Panc1 (cell line): ENCODE data around the gene BRD9. TPM values are rescaled to one million over a fixed set of nuclear protein-coding genes. Genes with fewer than 3 reads are reported as not detected.

ENCODE experiments used
- ATAC-seq: fragments of 200-7000 bp; cut with Tn5 transposase; 2 replicates; pipeline ENCODE4 v1.9.1; 2020; ENCODE audit warnings: mild to moderate bottlenecking, moderate library complexity
- BruUV-seq: library from RNA; stranded (reverse); fragments of 400-500 nt; replicated peaks from 2 replicates; lab custom pipeline; 2021; lab: Mats Ljungman, UMichigan
- CTCF ChIA-PET: fragments of 300-600 bp; sonication (Branson Sonifier 250); formaldehyde crosslinking; loops from one replicate; lab custom pipeline; 2022; ENCODE audit warnings: antibody characterized with exemption; lab: Charles Lee
- POLR2A ChIA-PET: fragments of 300-600 bp; sonication (Branson Sonifier 250); formaldehyde crosslinking; loops from one replicate; lab custom pipeline; 2022; ENCODE audit warnings: antibody characterized with exemption; lab: Charles Lee
- DNase-seq: peaks from one replicate; pipeline ENCODE4 v3.0.0-alpha.2; 2010; ENCODE audit warnings: low read depth, low spot score
- H3K27ac ChIP-seq: 2 replicates; pipeline ENCODE4 v1.5.1; 2011; ENCODE audit warnings: mild to moderate bottlenecking, low read length, inconsistent platforms
- H3K27me3 ChIP-seq: fragments of 200-500 bp; sonication (Bioruptor generic); 2 replicates; pipeline ENCODE4 v1.6.0; 2014; ENCODE audit warnings: low read length, inconsistent platforms; ENCODE audit not compliant: control insufficient read depth, insufficient read depth
- H3K36me3 ChIP-seq: fragments of 200-500 bp; sonication (Bioruptor generic); 2 replicates; pipeline ENCODE4 v1.5.1; 2014; ENCODE audit warnings: inconsistent platforms, mild to moderate bottlenecking, low read length, moderate library complexity; ENCODE audit not compliant: control insufficient read depth, insufficient read depth
- H3K4me1 ChIP-seq: 2 replicates; pipeline ENCODE4 v1.5.1; 2011; ENCODE audit warnings: inconsistent platforms, mild to moderate bottlenecking, low read length, moderate library complexity; ENCODE audit not compliant: control insufficient read depth, insufficient read depth
- H3K4me3 ChIP-seq, 2 experiments: 2 replicates each; pipeline ENCODE4 v1.5.1; 2011 to 2012; ENCODE audit warnings: low read depth in 2 of 2, low read length in 2 of 2, mild to moderate bottlenecking in 2 of 2, inconsistent platforms in 1 of 2, moderate library complexity in 1 of 2
- H3K9me3 ChIP-seq: fragments of 200-500 bp; sonication (Bioruptor generic); 2 replicates; pipeline ENCODE4 v1.5.1; 2014; ENCODE audit warnings: low read depth, mild to moderate bottlenecking, inconsistent platforms, low read length, moderate library complexity; ENCODE audit not compliant: control insufficient read depth, insufficient read depth
- POLR2AphosphoS5 ChIP-seq: IDR thresholded peaks from 2 replicates; pipeline ENCODE4 v1.6.1; 2012; ENCODE audit warnings: mild to moderate bottlenecking, low read depth, low read length, moderate library complexity
- SIN3A ChIP-seq: IDR thresholded peaks from 2 replicates; pipeline ENCODE4 v1.6.1; 2012; ENCODE audit warnings: low read depth, mild to moderate bottlenecking, low read length, moderate library complexity, borderline replicate concordance; ENCODE audit not compliant: insufficient read depth
- TCF7L2 ChIP-seq: IDR thresholded peaks from 2 replicates; pipeline ENCODE4 v1.6.1; 2011; ENCODE audit warnings: mild to moderate bottlenecking, low read depth, low read length, inconsistent platforms
- in situ Hi-C: cut with HindIII; loops from 2 replicates; pipeline ENCODE4 v1.10.0; 2016; ENCODE audit warnings: low sequenced_read_pairs, low pct_unique_long_range_greater_than_20kb
- intact Hi-C: fragments of 100-400 bp; cut with micrococcal nuclease; formaldehyde crosslinking; loops from one replicate; pipeline ENCODE4 v1.10.0; 2022; ENCODE audit not compliant: unreplicated experiment
- total RNA-seq: library from RNA; stranded (reverse); gene quantifications from one replicate; pipeline ENCODE4 v1.2.1, GENCODE V29; 2021; ENCODE audit not compliant: unreplicated experiment
- TF ChIP-seq, protein P1 (sequence below), 2 experiments: IDR thresholded peaks; 2 replicates each; pipeline ENCODE4 v1.6.1; 2011 to 2012; ENCODE audit warnings: low read depth in 2 of 2, control low read depth in 1 of 2, low read length in 1 of 2, mild to moderate bottlenecking in 1 of 2, moderate library complexity in 1 of 2; ENCODE audit not compliant: insufficient read depth in 1 of 2
- TF ChIP-seq, protein P2 (sequence below): fragments of 450-650 bp; IDR thresholded peaks from 2 replicates; pipeline ENCODE4 v1.5.1; 2017; ENCODE audit warnings: mild to moderate bottlenecking

Gene BRD9
- total RNA-seq, 1 experiment from 2014 or later: 64.3 TPM

DNA sequence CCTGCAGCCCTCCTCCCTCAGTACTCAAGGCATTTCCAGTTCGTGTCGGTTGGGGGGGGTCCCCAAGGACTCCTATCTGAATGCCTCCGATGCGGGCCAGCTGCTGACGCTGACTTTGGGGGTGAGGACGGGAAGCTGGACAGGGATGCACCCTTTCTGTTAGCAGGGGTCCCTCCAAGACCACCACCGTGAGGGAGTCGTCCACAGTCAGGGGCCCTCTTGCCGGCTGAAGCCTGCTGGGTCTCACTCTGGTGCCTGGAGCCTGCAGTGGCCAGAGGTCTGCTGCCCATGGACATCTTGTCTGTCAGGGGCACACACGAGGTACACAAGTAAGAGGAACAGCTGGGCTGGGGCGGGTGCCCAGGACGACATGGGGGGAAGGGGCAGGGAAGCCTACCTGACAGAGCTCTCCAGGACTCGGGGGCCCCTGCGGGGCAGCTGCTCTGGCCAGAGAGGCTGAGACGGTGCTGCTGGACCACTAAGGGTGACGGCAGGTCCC lies 32.8 kb downstream of the BRD9 start:
- H3K27me3 ChIP-seq: no peaks in the 10 kb centered on the region
- H3K27ac ChIP-seq: no peak overlapping the region
- intact Hi-C loops (no loop called here), in situ Hi-C loops (no loop called here)
- TF ChIP-seq POLR2AphosphoS5 (no peak), SIN3A (no peak), TCF7L2 (no peak)
- TF ChIP-seq, protein P1, sequence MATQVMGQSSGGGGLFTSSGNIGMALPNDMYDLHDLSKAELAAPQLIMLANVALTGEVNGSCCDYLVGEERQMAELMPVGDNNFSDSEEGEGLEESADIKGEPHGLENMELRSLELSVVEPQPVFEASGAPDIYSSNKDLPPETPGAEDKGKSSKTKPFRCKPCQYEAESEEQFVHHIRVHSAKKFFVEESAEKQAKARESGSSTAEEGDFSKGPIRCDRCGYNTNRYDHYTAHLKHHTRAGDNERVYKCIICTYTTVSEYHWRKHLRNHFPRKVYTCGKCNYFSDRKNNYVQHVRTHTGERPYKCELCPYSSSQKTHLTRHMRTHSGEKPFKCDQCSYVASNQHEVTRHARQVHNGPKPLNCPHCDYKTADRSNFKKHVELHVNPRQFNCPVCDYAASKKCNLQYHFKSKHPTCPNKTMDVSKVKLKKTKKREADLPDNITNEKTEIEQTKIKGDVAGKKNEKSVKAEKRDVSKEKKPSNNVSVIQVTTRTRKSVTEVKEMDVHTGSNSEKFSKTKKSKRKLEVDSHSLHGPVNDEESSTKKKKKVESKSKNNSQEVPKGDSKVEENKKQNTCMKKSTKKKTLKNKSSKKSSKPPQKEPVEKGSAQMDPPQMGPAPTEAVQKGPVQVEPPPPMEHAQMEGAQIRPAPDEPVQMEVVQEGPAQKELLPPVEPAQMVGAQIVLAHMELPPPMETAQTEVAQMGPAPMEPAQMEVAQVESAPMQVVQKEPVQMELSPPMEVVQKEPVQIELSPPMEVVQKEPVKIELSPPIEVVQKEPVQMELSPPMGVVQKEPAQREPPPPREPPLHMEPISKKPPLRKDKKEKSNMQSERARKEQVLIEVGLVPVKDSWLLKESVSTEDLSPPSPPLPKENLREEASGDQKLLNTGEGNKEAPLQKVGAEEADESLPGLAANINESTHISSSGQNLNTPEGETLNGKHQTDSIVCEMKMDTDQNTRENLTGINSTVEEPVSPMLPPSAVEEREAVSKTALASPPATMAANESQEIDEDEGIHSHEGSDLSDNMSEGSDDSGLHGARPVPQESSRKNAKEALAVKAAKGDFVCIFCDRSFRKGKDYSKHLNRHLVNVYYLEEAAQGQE (IDR thresholded peaks at IDR 0.05; ENCODE audit: insufficient read depth in 1 of 2, low read depth in 2 of 2, low read length in 1 of 2): no peak
- TF ChIP-seq, protein P2, sequence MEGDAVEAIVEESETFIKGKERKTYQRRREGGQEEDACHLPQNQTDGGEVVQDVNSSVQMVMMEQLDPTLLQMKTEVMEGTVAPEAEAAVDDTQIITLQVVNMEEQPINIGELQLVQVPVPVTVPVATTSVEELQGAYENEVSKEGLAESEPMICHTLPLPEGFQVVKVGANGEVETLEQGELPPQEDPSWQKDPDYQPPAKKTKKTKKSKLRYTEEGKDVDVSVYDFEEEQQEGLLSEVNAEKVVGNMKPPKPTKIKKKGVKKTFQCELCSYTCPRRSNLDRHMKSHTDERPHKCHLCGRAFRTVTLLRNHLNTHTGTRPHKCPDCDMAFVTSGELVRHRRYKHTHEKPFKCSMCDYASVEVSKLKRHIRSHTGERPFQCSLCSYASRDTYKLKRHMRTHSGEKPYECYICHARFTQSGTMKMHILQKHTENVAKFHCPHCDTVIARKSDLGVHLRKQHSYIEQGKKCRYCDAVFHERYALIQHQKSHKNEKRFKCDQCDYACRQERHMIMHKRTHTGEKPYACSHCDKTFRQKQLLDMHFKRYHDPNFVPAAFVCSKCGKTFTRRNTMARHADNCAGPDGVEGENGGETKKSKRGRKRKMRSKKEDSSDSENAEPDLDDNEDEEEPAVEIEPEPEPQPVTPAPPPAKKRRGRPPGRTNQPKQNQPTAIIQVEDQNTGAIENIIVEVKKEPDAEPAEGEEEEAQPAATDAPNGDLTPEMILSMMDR: no peak
- CTCF ChIA-PET: no interaction called here
- H3K9me3 ChIP-seq: no peaks in the 10 kb centered on the region
- no TSS peak for BruUV-seq
- no peaks in the 10 kb centered on the region for H3K36me3 ChIP-seq
- ATAC-seq (no peak), DNase-seq (no peak)
- H3K4me1 ChIP-seq: no peaks in the 10 kb centered on the region
- POLR2A ChIA-PET: no interaction called here
- no peak overlapping the region for H3K4me3 ChIP-seq

DNA sequence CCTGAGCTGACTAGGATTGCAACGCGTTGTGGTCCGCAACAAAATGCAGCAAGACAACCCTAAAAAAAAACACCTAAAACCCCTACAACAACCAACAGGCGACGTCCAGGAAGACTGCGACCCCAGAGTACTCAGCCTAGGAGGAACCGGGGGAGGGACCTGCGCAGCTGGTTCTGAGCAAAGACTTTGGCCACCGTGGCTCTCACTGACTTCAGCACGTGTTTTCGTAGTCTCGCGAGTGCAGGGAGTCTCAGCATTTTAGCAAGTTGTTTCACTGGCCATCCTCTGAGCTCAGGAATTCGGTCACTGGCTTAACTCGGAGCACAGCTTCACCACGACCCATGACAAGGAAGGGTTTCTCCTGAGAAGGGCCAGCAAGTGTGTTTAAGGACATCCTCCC lies 33.2 kb downstream of the BRD9 start:
- BruUV-seq: no TSS peak
- in situ Hi-C loops: no loop called here
- TF ChIP-seq SIN3A: no peak
- TF ChIP-seq, protein P1 (IDR thresholded peaks at IDR 0.05; ENCODE audit: insufficient read depth in 1 of 2, low read depth in 2 of 2, low read length in 1 of 2): no peak
- TF ChIP-seq, protein P2: no peak
- TF ChIP-seq POLR2AphosphoS5: no peak
- H3K4me3 ChIP-seq: no peak overlapping the region
- H3K9me3 ChIP-seq: no peaks in the 10 kb centered on the region
- no peaks in the 10 kb centered on the region for H3K36me3 ChIP-seq
- POLR2A ChIA-PET: no interaction called here
- H3K27ac ChIP-seq: no peak overlapping the region
- no peak for ATAC-seq
- DNase-seq: no peak
- CTCF ChIA-PET: no interaction called here
- intact Hi-C loops: no loop called here
- H3K4me1 ChIP-seq: no peaks in the 10 kb centered on the region
- no peaks in the 10 kb centered on the region for H3K27me3 ChIP-seq
